Measurements from ENCODE around the gene TXNRD2. TPM values are rescaled to one million over a fixed set of nuclear protein-coding genes. Genes with fewer than 3 reads are reported as not detected.
"Not testable (repeated sequence)": the region's sequence is repeated elsewhere in the genome, so short reads cannot be mapped to it uniquely, and the experiment has no call there.

Gene TXNRD2
- total RNA-seq, 2 donors from 2014 or later, result 7.3 to 13.6 TPM

GRCh38 chr22:19906864-19907263 is 34.8 kb downstream of the TXNRD2 start:
- not testable (repeated sequence) for H3K27me3 Mint-ChIP-seq (ENCODE audit: insufficient read depth); H3K4me3 Mint-ChIP-seq; H3K4me3 ChIP-seq (ENCODE audit: low read length); H3K9me3 Mint-ChIP-seq; H3K9ac ChIP-seq (ENCODE audit: extremely low read depth, low read length, poor library complexity, severe bottlenecking); DNase-seq; H3K9me3 ChIP-seq (ENCODE audit: control insufficient read depth, low read length); H3K36me3 ChIP-seq (ENCODE audit: control insufficient read depth, insufficient read depth, low read length); H3K36me3 Mint-ChIP-seq (ENCODE audit: low read depth); H3K27ac Mint-ChIP-seq; H3K27me3 ChIP-seq (ENCODE audit: control insufficient read depth, insufficient read depth, low read length, poor library complexity, severe bottlenecking); H3K27ac ChIP-seq (ENCODE audit: low read depth, low read length); H3K4me1 ChIP-seq (ENCODE audit: control insufficient read depth, insufficient read depth, low read length)
- WGBS, 2 experiments (ENCODE audit: insufficient coverage in 1 of 2, insufficient read length in 1 of 2), result 93 to 97% methylated on average over 8 to 25 of the region's 25 CpGs
- peaks cover 11% of the 10 kb centered on the region for H3K4me1 Mint-ChIP-seq

- Histone ChIP-seq H3K4me3 (ENCODE audit: low read length) (no peak overlapping the region), H3K4me1 (ENCODE audit: control insufficient read depth, insufficient read depth, low read length) (peaks cover 4% of the 10 kb centered on the region), H3K27ac (ENCODE audit: low read depth, low read length) (no peak overlapping the region), H3K9ac (ENCODE audit: extremely low read depth, low read length, poor library complexity, severe bottlenecking) (no peak overlapping the region), H3K36me3 (ENCODE audit: control insufficient read depth, insufficient read depth, low read length) (no peaks in the 10 kb centered on the region), H3K9me3 (ENCODE audit: control insufficient read depth, low read length) (no peaks in the 10 kb centered on the region), H3K27me3 (ENCODE audit: control insufficient read depth, insufficient read depth, low read length, poor library complexity, severe bottlenecking) (no peaks in the 10 kb centered on the region)
- no peaks in the 10 kb centered on the region for H3K9me3 Mint-ChIP-seq
- H3K27ac Mint-ChIP-seq, result no peak overlapping the region
- peak; percentile 49 for DNase-seq
- 88% methylated on average over 16 to 22 of the region's 22 CpGs for WGBS, 2 experiments (ENCODE audit: insufficient coverage in 1 of 2, insufficient read length in 1 of 2)
- peaks cover 2% of the 10 kb centered on the region for H3K36me3 Mint-ChIP-seq (ENCODE audit: low read depth)
- no peak overlapping the region for H3K4me3 Mint-ChIP-seq
- no peak for TF ChIP-seq CTCF (conservative IDR thresholded peaks at IDR 0.05)
- no peaks in the 10 kb centered on the region for H3K27me3 Mint-ChIP-seq (ENCODE audit: insufficient read depth)
- peaks cover 11% of the 10 kb centered on the region for H3K4me1 Mint-ChIP-seq
Observed at GRCh38 chr22:19905347-19906276, 36.0 kb downstream of the TXNRD2 start.

GRCh38 chr22:19904935-19905334 is 36.7 kb downstream of the TXNRD2 start:
- no peaks in the 10 kb centered on the region for H3K9me3 Mint-ChIP-seq

More at GRCh38 chr22:19904935-19905334, 36.7 kb downstream of the TXNRD2 start:
- H3K36me3 Mint-ChIP-seq (ENCODE audit: low read depth), result peaks cover 2% of the 10 kb centered on the region
- H3K36me3 ChIP-seq (ENCODE audit: control insufficient read depth, insufficient read depth, low read length), result no peaks in the 10 kb centered on the region
- no peak for TF ChIP-seq CTCF (conservative IDR thresholded peaks at IDR 0.05)
- no peak overlapping the region for H3K27ac Mint-ChIP-seq
- H3K9ac ChIP-seq (ENCODE audit: extremely low read depth, low read length, poor library complexity, severe bottlenecking), result no peak overlapping the region
- peaks cover 4% of the 10 kb centered on the region for H3K4me1 ChIP-seq (ENCODE audit: control insufficient read depth, insufficient read depth, low read length)
- H3K27me3 Mint-ChIP-seq (ENCODE audit: insufficient read depth), result no peaks in the 10 kb centered on the region
- no peaks in the 10 kb centered on the region for H3K27me3 ChIP-seq (ENCODE audit: control insufficient read depth, insufficient read depth, low read length, poor library complexity, severe bottlenecking)
- peaks cover 11% of the 10 kb centered on the region for H3K4me1 Mint-ChIP-seq
- DNase-seq, result no peak
- H3K4me3 ChIP-seq (ENCODE audit: low read length), result no peak overlapping the region
- no peaks in the 10 kb centered on the region for H3K9me3 ChIP-seq (ENCODE audit: control insufficient read depth, low read length)
- 89 to 93% methylated on average over 7 of the region's 7 CpGs for WGBS, 2 experiments (ENCODE audit: insufficient coverage in 1 of 2, insufficient read length in 1 of 2)
- H3K27ac ChIP-seq (ENCODE audit: low read depth, low read length), result no peak overlapping the region
- H3K4me3 Mint-ChIP-seq, result no peak overlapping the region
